HG03175 (cell line): ENCODE data around the gene GTPBP2.

Experiments
- ATAC-seq: cut with Tn5 transposase; IDR thresholded peaks from one replicate; pipeline ENCODE4 v1.9.1; 2021; ENCODE audit warnings: mild to moderate bottlenecking, moderate library complexity; ENCODE audit not compliant: unreplicated experiment

The GTPBP2 gene, protein sequence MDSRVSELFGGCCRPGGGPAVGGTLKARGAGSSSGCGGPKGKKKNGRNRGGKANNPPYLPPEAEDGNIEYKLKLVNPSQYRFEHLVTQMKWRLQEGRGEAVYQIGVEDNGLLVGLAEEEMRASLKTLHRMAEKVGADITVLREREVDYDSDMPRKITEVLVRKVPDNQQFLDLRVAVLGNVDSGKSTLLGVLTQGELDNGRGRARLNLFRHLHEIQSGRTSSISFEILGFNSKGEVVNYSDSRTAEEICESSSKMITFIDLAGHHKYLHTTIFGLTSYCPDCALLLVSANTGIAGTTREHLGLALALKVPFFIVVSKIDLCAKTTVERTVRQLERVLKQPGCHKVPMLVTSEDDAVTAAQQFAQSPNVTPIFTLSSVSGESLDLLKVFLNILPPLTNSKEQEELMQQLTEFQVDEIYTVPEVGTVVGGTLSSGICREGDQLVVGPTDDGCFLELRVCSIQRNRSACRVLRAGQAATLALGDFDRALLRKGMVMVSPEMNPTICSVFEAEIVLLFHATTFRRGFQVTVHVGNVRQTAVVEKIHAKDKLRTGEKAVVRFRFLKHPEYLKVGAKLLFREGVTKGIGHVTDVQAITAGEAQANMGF

DNA sequence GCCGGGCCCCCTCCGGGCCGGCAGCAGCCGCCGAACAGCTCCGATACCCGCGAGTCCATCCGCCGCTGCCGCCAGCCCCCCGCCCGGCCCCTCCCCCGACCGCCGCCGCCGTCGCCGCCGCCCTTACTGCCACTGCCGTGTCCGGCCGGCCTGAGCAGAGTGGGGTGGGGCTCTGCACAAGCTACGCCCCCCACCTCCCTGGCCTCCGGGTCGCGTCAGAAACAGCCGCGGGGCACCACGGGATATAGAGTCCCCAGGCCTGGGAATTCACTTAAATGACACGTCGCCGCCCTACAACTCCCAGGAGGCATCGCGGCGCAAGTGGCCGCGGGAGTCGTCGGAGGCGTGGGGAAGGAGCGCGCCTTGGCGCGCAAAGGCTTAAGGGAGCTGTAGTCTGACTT, at the start of gene GTPBP2:
Gene GTPBP2, minus strand, starts transcription at position 161 of the 401 bp plus-strand sequence. Its CDS starts 102 bp downstream, at position 59.
- ATAC-seq = peak; percentile 86

DNA sequence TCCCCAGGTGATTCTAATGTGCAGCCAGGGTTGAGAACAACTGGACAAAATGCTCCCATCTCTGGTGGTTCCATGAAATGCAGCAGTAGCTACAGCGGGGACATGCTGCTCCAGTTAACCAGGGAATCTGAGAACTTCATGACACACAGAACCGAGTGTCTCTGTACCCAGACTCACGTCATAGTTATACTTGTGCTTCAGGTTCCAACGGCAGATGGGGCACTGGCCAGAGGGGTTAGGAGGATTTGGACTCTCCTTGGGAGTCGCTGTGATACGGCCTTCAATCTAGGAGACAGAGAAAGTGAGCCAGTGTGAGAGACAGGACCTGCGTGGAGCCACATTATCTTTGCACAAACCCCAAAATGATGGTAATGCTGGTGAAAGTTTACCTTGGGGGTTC, 49.3 kb upstream of the GTPBP2 start:
- ATAC-seq = no peak

DNA sequence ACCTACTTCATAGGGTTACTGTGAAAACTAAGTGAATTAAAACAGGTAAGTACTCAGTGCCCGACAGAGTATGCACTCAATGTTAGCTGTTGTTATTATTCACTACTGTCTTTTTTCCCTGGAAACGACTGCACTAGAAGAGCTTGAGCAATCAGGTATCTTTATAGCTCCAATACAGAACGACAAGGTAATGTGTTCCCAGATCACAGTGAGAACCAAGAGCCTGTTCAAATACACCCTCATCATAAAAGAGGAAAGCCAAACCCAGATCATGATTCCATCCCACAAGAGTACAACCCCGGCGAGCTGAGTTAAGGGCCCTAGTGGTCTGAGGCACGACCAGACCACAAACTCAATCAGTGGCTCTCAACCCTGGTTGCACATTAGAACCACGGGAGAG, 48.7 kb upstream of the GTPBP2 start:
- no peak for ATAC-seq

DNA sequence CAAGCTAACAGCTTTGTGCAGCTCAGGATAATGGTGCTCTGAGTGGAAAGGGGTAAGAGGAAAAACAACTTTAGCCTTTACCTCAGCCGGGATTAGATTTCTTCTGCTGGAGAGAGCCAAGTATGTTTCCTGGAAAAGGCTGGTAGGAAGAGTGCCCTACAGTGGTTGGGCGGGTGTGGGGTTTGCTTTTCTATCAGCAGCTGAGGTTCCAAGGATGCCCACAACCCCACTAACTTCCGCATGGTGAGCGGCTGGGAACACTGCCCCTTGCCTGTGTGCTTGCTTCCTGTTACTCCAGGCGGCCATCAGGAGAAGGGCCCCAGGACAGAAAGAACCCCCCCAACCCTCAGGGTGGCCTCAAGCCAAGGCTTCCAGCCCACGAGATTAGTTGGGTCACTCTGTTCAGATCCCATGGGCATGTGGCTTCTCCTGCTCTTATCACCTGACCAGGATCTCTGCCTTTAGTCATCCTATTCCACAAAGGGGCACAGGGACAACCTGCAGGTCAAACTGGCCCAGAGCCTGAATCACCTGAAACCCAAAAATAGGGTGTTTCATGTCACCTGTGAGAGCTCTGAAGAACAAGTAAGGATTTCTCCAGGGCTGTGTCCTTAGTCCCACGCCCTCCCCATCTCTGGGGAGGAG, 48.0 kb upstream of the GTPBP2 start:
- ATAC-seq = no peak

DNA sequence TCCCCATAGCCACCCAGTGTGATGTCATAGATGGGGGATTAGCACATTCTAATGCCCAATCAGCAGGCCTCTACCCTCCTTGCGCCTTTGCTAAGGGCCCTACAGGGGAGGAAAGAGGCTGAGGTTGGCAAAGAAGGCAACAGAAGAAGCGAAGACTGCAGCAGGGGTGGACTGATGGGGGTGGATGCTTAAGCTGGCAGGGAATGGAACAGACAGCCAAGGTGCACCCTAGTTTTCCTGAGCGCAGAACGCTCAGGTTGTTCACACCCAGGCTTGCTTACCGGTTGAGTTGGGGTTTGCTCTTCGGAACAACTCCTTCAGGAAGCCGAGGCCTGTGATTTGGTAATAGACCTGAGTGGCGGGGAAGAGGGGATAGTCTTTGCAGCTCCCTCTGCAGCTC, 45.9 kb upstream of the GTPBP2 start:
- no peak for ATAC-seq

DNA sequence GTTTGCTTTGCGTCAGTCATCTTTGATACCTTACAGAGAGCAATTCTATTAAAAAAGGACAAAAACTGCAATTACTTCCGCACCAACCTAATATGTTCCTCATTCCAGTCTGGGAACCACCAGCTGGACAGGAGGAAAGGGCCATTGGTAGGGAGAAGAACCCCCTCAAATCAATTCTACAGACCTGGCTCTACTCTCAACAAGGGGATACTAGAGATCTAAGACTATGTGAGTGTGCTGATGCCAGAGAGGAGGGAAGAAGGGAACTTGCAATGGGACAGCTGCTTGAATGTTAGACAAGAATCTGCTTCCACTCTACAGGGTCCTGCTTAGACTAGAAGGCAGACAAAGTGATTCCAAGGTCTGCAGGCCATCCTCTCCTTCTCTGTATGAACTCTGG, 45.2 kb upstream of the GTPBP2 start:
- ATAC-seq = no peak

DNA sequence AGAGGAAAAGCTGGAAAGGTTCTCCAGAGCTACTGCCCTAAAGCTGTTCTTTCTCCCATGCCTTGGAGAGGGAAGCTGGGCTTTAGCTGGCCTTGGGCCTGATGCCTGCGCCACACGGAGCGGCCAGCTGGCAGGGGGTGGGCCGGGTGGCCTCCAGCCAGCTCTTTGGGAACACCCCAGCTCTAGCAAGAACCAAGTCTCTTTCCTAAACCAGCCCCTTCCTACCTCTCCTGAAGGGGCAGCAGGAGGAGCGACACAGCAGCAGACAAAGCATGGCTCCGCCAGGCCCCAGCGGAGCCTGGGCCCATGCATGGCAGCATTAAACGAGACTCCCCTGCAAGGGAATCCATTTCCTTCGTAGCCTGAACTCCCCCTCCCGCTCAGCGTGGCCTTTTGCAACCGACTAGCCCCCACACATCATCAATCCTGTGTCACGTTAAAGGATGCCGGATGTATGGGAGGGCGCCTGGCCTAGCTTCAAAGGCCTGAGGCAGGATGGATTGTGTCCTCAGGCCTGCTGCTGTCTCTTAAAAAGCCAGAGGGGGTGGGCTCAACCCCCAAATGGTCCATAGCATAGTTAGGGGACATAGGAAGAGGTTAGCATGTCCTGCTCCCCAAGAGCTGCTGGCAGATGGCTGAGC, 44.5 kb upstream of the GTPBP2 start:
- no peak for ATAC-seq

DNA sequence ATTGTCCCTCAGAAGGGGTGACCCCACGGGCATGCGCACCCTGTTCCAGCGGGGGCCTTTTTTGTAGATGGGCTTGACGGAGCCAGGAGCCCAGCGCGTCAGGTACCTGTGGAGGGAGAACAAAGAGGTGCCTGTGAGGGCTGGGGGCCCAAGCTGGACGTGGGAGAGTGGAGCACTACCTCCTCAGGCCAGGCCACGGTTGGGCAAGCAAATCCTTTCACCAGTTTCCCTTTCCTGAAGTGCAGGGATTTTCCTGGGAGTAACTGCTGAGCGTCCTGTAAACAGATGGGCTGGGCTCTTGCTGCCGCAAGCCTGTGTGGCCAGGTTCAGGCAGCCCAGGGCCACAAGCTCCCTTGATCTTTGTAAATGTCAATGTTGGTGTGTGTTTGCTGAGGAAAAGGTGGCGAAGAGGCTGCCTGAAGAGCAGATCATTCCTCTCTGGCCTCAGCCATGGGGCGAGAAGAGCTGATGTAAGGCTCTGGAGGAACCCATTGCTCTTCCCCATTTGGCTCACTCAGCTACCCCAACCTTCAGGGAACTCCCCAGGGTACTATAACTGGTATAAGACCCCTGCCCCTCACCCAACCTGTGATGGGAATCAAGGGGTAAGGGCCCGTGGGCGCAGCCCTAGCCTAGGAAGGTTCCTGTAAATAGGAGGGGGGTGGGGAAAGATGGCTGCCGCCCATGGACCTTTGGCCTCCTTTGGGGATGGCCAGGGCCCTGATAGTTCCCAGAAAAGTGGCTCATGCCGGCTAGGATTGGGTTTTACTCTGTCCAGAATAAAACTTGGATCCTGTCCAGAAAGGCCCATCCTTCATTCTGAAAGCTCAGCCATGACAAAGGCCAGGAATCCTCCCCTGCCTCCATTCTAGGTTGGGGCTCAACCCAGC, 43.0 kb upstream of the GTPBP2 start:
- ATAC-seq = no peak

DNA sequence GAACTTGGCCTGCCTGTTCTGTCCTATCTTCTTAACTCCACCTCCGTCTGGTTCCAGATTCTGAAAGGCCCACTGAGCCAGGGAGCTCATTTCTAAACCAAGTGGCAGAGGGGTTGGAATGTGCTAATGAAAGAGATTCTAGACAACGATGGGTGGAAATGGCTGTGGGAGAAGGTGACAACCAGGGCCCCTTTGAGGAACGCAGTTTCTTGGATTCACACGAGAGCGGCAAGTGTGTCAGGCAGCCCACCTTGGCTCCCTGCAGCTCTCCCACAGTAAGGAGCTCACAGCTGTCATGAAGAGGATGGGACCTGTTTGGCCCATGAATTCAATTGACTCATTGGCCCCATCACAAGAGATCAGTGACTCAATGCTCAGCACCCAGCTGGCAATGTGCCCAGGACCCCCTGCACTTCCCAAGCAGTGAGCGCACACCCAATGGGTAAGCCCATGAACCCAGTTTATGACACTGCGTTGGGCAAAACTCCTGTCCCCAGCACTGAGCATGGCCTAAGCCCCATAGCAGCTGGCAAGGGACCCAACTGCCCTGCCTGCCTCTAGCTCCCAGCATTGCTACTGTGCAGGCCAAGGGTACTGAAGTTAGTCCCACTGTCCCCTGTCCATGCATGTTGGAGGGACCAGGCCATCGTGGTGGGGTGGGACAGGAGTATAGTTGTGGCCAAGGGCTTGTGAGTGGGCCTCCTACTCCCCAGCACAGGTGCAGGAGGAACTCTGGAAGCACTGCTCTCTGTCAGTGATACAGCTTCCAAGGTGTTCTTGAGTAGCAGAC, 42.1 kb upstream of the GTPBP2 start:
- no peak for ATAC-seq

DNA sequence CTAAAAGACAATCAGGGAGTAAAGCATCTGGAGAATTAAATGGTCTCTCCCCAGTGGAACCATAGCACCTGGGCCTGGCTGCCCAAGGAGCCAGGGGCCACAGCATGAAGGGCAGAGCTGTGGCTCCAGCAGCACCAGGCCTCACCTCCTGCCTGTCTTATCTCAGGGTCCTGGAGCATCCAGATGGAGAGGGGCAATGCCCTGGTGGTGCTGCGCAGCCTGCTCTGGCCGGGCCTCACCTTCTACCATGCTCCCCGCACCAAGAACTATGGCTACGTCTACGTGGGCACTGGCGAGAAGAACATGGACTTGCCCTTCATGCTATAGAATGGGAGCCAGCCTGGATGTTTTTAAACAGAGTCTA, 41.5 kb upstream of the GTPBP2 start:
- no peak for ATAC-seq

DNA sequence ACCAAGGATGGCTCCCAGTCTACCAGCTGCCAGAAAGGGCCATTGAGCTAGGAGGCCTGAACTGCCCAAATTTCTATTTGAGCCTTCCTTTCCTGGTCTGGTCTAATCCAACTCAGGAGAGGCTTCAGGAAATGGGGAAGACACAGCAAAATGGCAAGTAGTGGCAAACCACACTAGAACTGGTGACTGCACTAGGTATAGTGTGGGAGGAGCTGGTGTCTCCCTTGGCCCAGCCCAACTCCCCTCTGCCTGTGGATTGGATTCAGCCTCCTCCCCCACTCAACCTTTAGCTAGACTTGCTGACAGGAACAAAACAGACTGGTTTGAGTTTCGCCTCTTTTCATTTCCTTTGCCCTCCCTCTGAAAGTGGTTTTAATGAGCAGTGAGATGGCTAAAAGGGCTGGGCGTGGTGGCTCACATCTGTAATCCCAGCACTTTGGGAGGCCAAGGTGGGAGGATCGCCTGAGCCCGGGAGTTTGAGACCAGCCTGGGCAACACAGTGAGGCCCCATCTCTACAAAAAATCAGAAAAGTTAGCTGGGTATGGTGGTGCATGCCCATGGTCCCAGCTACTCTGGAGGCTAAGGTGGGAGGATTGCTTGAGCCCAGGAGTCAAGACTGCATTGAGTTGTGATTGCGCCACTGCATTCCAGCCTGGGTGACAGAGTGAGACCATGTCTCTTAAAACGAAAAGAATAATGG, 41.0 kb upstream of the GTPBP2 start:
- ATAC-seq = no peak

DNA sequence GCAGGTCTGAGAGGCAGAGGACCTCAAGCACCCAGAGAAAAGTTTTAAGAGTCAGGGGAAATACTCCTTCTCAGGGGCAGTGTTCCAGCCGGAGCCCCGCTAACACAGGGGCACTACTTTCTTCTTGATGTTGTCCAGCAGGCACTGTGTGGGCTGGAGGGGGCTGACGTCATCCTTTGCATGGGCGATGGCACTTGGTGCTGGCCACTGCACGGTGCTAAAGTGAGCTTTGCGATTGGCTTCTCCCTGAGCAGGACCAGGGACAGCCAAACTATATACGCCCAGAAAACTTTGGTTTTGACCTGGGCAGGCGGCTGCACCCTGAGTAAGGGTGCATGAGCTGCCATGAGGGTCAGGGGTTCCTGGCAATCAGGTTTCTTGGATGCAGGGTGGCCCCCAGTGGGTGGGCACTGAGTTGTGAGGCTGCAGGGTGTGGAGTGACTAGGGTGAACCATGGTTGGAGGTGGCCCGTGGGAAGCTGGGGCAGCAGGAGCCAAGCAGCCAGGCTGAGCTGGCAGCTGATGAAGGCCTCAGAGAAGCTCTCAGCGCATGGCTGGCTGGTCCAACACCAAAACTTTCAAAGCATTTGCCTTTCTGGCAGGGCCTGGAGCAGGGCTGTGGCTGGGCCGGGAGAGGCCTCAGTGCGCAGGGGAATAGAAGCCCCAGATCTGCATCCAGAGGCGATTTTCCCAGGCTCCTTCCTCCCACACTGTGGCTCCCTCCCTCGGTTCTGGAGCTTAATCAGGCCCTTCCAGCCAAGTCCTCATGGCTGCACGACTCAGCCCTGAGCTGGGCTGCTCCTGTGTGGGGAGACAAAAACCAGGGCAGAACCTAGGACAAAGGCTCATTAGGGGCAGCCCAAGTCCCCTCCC, 40.2 kb upstream of the GTPBP2 start:
- ATAC-seq = no peak

DNA sequence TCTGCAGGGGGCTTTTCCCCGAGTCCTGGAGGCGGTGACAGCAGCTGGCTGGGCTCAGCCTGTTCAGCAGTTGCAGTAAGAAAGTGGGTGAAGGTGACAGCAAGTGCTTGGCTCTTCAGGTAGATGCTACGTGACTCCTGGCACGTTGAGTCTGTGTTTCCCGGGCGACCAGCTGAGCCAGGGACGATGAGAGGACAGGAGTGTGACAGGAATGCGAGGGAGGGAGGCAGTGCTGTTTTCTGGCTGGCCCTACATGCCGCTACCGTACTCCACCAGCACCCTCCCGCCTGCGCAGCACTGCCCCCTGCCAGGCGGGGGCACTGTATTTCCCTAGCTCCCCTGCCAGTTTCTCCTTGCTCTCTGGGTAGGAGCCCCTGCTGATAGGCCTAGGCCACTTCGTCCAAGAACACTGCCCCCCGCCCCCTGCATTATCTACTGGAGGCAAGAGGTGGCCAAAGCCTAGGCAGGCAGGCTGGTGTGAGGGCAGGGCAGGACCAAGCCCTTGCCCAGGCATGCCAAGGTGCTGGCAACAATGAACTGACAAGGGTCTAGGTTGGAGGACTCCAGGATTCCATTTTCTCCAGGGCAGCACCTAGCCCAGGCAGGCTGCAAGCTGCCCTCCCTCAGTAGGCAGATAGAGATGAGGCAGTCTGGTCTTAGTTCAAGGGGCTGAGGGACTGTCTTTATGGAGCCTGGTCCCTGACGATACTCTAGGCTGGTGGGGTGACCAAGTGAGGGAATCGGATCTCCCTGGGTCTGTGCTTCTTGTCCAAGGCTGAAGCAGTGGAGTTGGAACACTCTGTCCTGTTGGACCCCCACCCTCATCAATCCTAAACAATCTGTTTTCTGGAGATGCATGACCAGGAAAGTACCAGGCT, 39.3 kb upstream of the GTPBP2 start:
- ATAC-seq = peak; percentile 55

DNA sequence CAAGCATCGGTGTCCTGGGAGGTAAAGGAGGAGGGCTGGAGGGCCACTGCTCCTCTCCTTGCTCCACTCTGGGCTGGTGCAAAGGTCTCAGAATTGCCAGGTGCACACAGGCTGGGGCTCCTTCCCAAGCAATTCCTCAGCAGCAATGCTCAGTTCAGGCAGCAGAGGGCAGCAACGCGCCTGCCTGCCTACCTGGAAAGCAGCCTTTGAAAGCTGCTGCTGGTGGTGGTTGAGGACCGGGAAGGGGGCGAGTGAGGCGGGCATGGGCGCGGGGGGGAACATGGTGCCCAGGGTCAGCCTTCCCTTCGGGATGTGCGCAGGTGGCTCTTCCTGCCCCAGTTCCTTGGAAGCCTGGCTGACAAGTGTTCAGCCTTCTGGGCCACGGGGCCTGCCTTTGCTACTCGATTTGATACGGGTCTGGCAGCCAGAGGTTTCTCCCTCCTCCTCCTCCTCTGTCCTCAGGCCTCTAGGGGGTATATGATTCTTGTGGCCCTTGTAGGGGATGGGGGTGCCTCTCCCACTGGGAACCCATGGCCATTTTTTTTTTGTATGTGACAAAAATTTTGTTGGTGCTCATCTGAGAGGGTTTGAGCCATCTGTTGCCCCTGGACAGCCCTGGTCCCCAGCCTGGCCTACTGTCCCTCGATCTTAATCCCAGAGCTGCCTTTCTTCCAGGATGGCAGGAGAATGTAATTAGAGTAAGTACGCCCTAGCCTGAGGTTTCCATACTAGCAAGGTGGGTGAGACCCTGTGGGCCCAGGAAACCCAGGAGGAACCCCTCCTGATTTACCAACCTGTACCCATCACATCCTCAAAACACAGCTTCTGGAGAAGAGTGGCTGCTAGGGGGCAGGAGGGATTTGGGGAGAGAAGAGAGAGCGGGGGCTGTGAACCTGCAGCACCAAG, 38.4 kb upstream of the GTPBP2 start:
- peak; percentile 37 for ATAC-seq

DNA sequence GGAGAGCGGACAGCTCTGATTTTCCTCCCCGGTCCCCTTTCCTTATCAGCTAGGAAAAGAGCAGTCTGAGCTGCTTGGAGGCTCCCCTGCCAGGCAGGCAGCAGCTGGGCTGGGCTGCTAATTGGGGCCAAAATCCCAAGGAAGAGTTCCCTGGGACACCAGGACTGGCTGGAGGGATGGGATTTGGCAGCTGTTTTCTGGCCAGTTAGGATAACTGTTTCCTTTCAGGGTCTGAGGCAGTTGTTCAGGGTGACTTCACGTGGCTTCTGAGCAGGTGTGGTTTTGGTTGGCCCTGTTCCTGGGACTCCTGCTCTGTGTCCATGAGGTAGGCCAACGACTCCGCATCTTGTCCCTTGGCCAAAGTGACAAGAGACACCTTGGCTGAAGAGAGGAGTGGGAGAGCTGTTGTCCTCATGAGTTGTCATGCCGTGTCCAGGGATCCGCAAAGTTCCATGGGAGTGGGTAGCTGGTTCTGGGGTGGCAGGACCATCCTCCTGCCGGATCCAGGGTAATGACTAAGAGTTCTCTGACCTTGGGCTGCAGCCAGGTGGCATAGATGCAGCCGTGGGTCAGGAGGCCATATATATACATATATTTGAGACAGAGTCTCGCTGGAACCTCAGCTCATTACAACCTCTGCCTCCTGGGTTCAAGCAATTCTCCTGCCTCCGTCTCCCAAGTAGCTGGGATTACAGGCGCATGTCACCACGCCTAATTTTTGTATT, 37.3 kb upstream of the GTPBP2 start:
- no peak for ATAC-seq

DNA sequence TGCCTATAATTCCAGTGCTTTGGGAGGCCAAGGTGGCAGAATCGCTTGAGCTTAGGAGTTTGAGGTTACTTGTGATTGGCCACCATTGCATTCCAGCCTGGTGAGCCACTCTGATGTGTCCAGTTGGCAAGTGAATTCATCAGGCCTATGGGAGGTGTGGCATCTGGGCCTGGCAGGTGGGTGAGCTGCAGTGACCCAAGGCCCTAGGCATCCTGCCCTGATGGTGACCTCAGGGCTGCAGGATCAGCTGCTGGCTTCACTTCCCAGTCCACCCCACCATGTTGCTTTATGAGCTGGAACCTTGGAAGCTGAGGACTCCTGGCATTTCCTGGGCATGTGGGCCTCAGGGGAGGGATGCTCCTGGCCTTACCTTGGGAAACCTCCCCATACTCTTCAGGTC, 36.3 kb upstream of the GTPBP2 start:
- ATAC-seq = no peak
